HCT116 (cell line): ENCODE measurements around the gene KATNBL1. TPM values are rescaled to one million over a fixed set of nuclear protein-coding genes. Genes with fewer than 3 reads are reported as not detected.

Experiments used
- ATAC-seq: fragments of 200-7000 bp; cut with Tn5 transposase; 2 replicates; pipeline ENCODE4 v1.9.1; 2020; ENCODE audit warnings: mild to moderate bottlenecking, moderate library complexity
- BruUV-seq: library from RNA; stranded (reverse); fragments of 400-500 nt; replicated peaks from 2 replicates; lab custom pipeline; 2021; lab: Mats Ljungman, UMichigan
- CTCF ChIA-PET: fragments of 300-600 bp; sonication (Branson Sonifier 250); formaldehyde crosslinking; loops from one replicate; lab custom pipeline; 2021; ENCODE audit warnings: antibody characterized with exemption; lab: Charles Lee
- POLR2A ChIA-PET: fragments of 300-600, 350-600 bp; sonication (Branson Sonifier 250); formaldehyde crosslinking; loops from one replicate; lab custom pipeline; 2021; ENCODE audit warnings: antibody characterized with exemption; lab: Charles Lee
- RAD21 ChIA-PET, 2 experiments: fragments of 300-600 bp; sonication (Branson Sonifier 250); formaldehyde crosslinking; loops; one replicate each; lab custom pipeline; 2023; ENCODE audit warnings: low total read pairs in 2 of 2; ENCODE audit not compliant: uncharacterized antibody in 2 of 2, unreplicated experiment in 2 of 2, low non-redundant PET in 1 of 2; lab: Charles Lee
- DNase-seq: peaks from one replicate; pipeline ENCODE4 v3.0.0-alpha.2; 2010; ENCODE audit warnings: low read depth, low spot score
- H2AFZ ChIP-seq: fragments of 200-600 bp; shearing (Covaris generic), sonication (generic); 2 replicates; pipeline ENCODE4 v1.6.1; 2017; ENCODE audit warnings: low read depth, mixed run types, mixed read lengths, antibody characterized with exemption, low read length; ENCODE audit not compliant: poor library complexity, severe bottlenecking
- H3K27ac ChIP-seq: 2 replicates; pipeline ENCODE4 v1.5.1; 2012; ENCODE audit warnings: low read depth, low read length
- H3K27me3 ChIP-seq: fragments of 200-600 bp; sonication (generic); 2 replicates; pipeline ENCODE4 v1.6.1; 2016; ENCODE audit warnings: mixed run types, low read length, mixed read lengths; ENCODE audit not compliant: insufficient read depth
- H3K36me3 ChIP-seq, 2 experiments: fragments of 200-500 bp in 1 of 2; fragments of 200-600 bp in 1 of 2; sonication (Bioruptor generic) in 1 of 2; sonication (generic) in 1 of 2; 2 replicates each; pipeline versions ENCODE4 v1.5.1 to v1.6.1; 2014 to 2016; ENCODE audit warnings: low read length in 2 of 2, inconsistent platforms in 1 of 2, mixed read lengths in 1 of 2, mixed run types in 1 of 2; ENCODE audit not compliant: insufficient read depth in 2 of 2, control insufficient read depth in 1 of 2
- H3K4me1 ChIP-seq, 2 experiments: fragments of 200-600 bp in 1 of 2; sonication (generic) in 1 of 2; 2 replicates each; pipeline versions ENCODE4 v1.5.1 to v1.6.1; 2012 to 2017; ENCODE audit warnings: low read length in 2 of 2, inconsistent platforms in 1 of 2, mild to moderate bottlenecking in 1 of 2, mixed read lengths in 1 of 2, mixed run types in 1 of 2, moderate library complexity in 1 of 2; ENCODE audit not compliant: insufficient read depth in 2 of 2, control insufficient read depth in 1 of 2
- H3K4me2 ChIP-seq: fragments of 200-600 bp; sonication (generic); 2 replicates; pipeline ENCODE4 v1.6.1; 2017; ENCODE audit warnings: mixed run types, low read length, mixed read lengths
- H3K4me3 ChIP-seq, 2 experiments: fragments of 200-600 bp in 1 of 2; sonication (generic) in 1 of 2; replicated peaks in 1 of 2; 2 replicates each; pipeline ENCODE4 v1.5.1; 2011 to 2016; ENCODE audit warnings: low read length in 2 of 2, control low read depth in 1 of 2, low read depth in 1 of 2, mild to moderate bottlenecking in 1 of 2, mixed read lengths in 1 of 2, mixed run types in 1 of 2
- H3K79me2 ChIP-seq: fragments of 200-600 bp; sonication (generic); 2 replicates; pipeline ENCODE4 v1.6.1; 2017; ENCODE audit warnings: mild to moderate bottlenecking, mixed run types, low read length, moderate library complexity, mixed read lengths; ENCODE audit not compliant: insufficient read depth
- H3K9ac ChIP-seq: fragments of 200-600 bp; sonication (generic); 2 replicates; pipeline ENCODE4 v1.6.1; 2016; ENCODE audit warnings: low read length, mixed read lengths
- H3K9me2 ChIP-seq: fragments of 200-600 bp; sonication (generic), shearing (Covaris generic); 2 replicates; pipeline ENCODE4 v1.6.1; 2017; ENCODE audit warnings: mixed run types, mild to moderate bottlenecking, moderate library complexity; ENCODE audit not compliant: insufficient read depth
- H3K9me3 ChIP-seq, 2 experiments: fragments of 200-500 bp in 1 of 2; fragments of 200-600 bp in 1 of 2; sonication (Bioruptor generic) in 1 of 2; sonication (generic) in 1 of 2; 2 replicates each; pipeline ENCODE4 v1.6.1; 2014 to 2017; ENCODE audit warnings: low read length in 2 of 2, mixed read lengths in 2 of 2, inconsistent platforms in 1 of 2, low read depth in 1 of 2, mild to moderate bottlenecking in 1 of 2, mixed run types in 1 of 2, moderate library complexity in 1 of 2; ENCODE audit not compliant: control insufficient read depth in 1 of 2, insufficient read depth in 1 of 2
- H4K20me1 ChIP-seq: fragments of 200-600 bp; sonication (generic), shearing (Covaris generic); 2 replicates; pipeline ENCODE4 v1.6.1; 2017; ENCODE audit warnings: mixed run types, mild to moderate bottlenecking, moderate library complexity; ENCODE audit not compliant: insufficient read depth
- ATF3 ChIP-seq: IDR thresholded peaks from 2 replicates; pipeline ENCODE4 v1.6.1; 2012
- CBX3 ChIP-seq: IDR thresholded peaks from 2 replicates; pipeline ENCODE4 v1.6.1; 2012; ENCODE audit warnings: low read depth
- EGR1 ChIP-seq: IDR thresholded peaks from 2 replicates; pipeline ENCODE4 v1.6.1; 2012; ENCODE audit warnings: low read depth
- ELF1 ChIP-seq: IDR thresholded peaks from 2 replicates; pipeline ENCODE4 v1.6.1; 2012; ENCODE audit warnings: low read depth, borderline replicate concordance
- EZH2 ChIP-seq: fragments of 200-600 bp; sonication (generic); IDR thresholded peaks from 2 replicates; pipeline ENCODE4 v1.6.1; 2017; ENCODE audit warnings: antibody characterized with exemption, mixed run types
- EZH2phosphoT487 ChIP-seq: fragments of 200-600 bp; IDR thresholded peaks from 2 replicates; pipeline ENCODE4 v1.6.1; 2018; ENCODE audit warnings: antibody characterized with exemption, borderline replicate concordance
- FOSL1 ChIP-seq: IDR thresholded peaks from 2 replicates; pipeline ENCODE4 v1.6.1; 2012; ENCODE audit warnings: low read depth
- JUND ChIP-seq: IDR thresholded peaks from 2 replicates; pipeline ENCODE4 v1.6.1; 2012
- POLR2AphosphoS5 ChIP-seq: IDR thresholded peaks from 2 replicates; pipeline ENCODE4 v1.6.1; 2011; ENCODE audit warnings: mild to moderate bottlenecking, low read depth, low read length, moderate library complexity
- REST ChIP-seq: IDR thresholded peaks from 2 replicates; pipeline ENCODE4 v1.6.1; 2012; ENCODE audit warnings: low read depth
- SIN3A ChIP-seq: IDR thresholded peaks from 2 replicates; pipeline ENCODE4 v1.6.1; 2012; ENCODE audit warnings: low read depth
- SP1 ChIP-seq: IDR thresholded peaks from 2 replicates; pipeline ENCODE4 v1.6.1; 2012; ENCODE audit warnings: low read depth
- TCF7L2 ChIP-seq: IDR thresholded peaks from 2 replicates; pipeline ENCODE4 v1.7.0; 2011; ENCODE audit warnings: borderline replicate concordance, inconsistent platforms; ENCODE audit not compliant: insufficient read depth, insufficient read length; ENCODE audit errors: extremely low read depth
- YY1 ChIP-seq: IDR thresholded peaks from 2 replicates; pipeline ENCODE4 v1.6.1; 2011; ENCODE audit warnings: low read length, low read depth, moderate library complexity, mild to moderate bottlenecking; ENCODE audit not compliant: insufficient replicate concordance; ENCODE audit errors: extremely low read depth
- ZBTB33 ChIP-seq: IDR thresholded peaks from 2 replicates; pipeline ENCODE4 v1.6.1; 2011; ENCODE audit warnings: mild to moderate bottlenecking, low read length, moderate library complexity; ENCODE audit not compliant: insufficient replicate concordance; ENCODE audit errors: extremely low read depth
- intact Hi-C: fragments of 100-400 bp; cut with micrococcal nuclease; formaldehyde crosslinking; loops from 2 replicates; pipeline ENCODE4 v1.10.0; 2022
- total RNA-seq: library from RNA; stranded (reverse); gene quantifications from one replicate; pipeline ENCODE4 v1.2.1, GENCODE V29; 2021; ENCODE audit not compliant: unreplicated experiment

The KATNBL1 gene
- total RNA-seq, 1 experiment from 2014 or later: 40.5 TPM

GRCh38 chr15:34126522-34126921 lies 83.4 kb downstream of the KATNBL1 start:
- no TSS peak for BruUV-seq
- POLR2A ChIA-PET: no interaction called here
- CTCF ChIA-PET: no interaction called here

GRCh38 chr15:34125945-34126344 lies 84.0 kb downstream of the KATNBL1 start:
- ChIA-PET RAD21 (no interaction called here), POLR2A (no interaction called here), CTCF (no interaction called here)
- Histone ChIP-seq H3K27ac (no peak overlapping the region), H3K9me3 (no peaks in the 10 kb centered on the region), H3K9ac (no peak overlapping the region), H4K20me1 (no peaks in the 10 kb centered on the region), H3K79me2 (no peaks in the 10 kb centered on the region), H3K9me2 (no peaks in the 10 kb centered on the region), H3K36me3 (no peaks in the 10 kb centered on the region), H3K4me3 (no peak overlapping the region), H3K4me1 (no peaks in the 10 kb centered on the region), H2AFZ (no peak overlapping the region), H3K4me2 (no peak overlapping the region), H3K27me3 (no peaks in the 10 kb centered on the region)
- BruUV-seq: no TSS peak
- intact Hi-C loops: no loop called here
- DNase-seq (no peak), ATAC-seq (no peak)
- TF ChIP-seq EGR1: no peak
- no peak for TF ChIP-seq CBX3
- no peak for TF ChIP-seq ATF3
- TF ChIP-seq FOSL1: no peak
- TF ChIP-seq POLR2AphosphoS5: no peak
- TF ChIP-seq REST: no peak
- no peak for TF ChIP-seq ELF1
- TF ChIP-seq ZBTB33: no peak
- TF ChIP-seq YY1: no peak
- no peak for TF ChIP-seq SP1
- no peak for TF ChIP-seq EZH2phosphoT487

More at GRCh38 chr15:34126522-34126921, 83.4 kb downstream of the KATNBL1 start:
- Histone ChIP-seq H3K27me3 (no peaks in the 10 kb centered on the region), H3K4me2 (no peak overlapping the region), H3K27ac (no peak overlapping the region), H3K9ac (no peak overlapping the region), H2AFZ (no peak overlapping the region), H3K79me2 (no peaks in the 10 kb centered on the region), H3K36me3 (no peaks in the 10 kb centered on the region), H3K4me1 (no peaks in the 10 kb centered on the region), H4K20me1 (no peaks in the 10 kb centered on the region), H3K4me3 (no peak overlapping the region), H3K9me3 (no peaks in the 10 kb centered on the region), H3K9me2 (no peaks in the 10 kb centered on the region)
- TF ChIP-seq SIN3A: no peak
- no peak for TF ChIP-seq ELF1
- no peak for TF ChIP-seq YY1
- TF ChIP-seq TCF7L2: no peak
- TF ChIP-seq EZH2: no peak
- TF ChIP-seq ATF3: no peak
- TF ChIP-seq JUND: no peak
- RAD21 ChIA-PET: no interaction called here
- intact Hi-C loops: no loop called here
- ATAC-seq (no peak), DNase-seq (no peak)
